Ovary (tissue), 9 donors: ENCODE data around the gene ST3GAL4. TPM values are rescaled to one million over a fixed set of nuclear protein-coding genes. Genes with fewer than 3 reads are reported as not detected.
"Not testable (repeated sequence)": the region's sequence is repeated elsewhere in the genome, so short reads cannot be mapped to it uniquely, and the experiment has no call there.

ENCODE experiments used
- DNase-seq, 5 donors: peaks; one replicate each; pipeline ENCODE4 v3.0.0-alpha.2; 2019 to 2020
- H3K27ac ChIP-seq, 2 donors: fragments of 200-600 bp; one replicate each; pipeline versions ENCODE4 v1.5.1 to v1.8.0; 2019 to 2022
- H3K27me3 ChIP-seq: fragments of 200-600 bp; one replicate; pipeline ENCODE4 v1.8.0; 2022
- H3K36me3 ChIP-seq: fragments of 200-600 bp; sonication (generic); one replicate; pipeline ENCODE4 v1.5.1; 2019
- H3K4me1 ChIP-seq: one replicate; pipeline ENCODE4 v1.8.1; 2013; ENCODE audit warnings: mild to moderate bottlenecking, moderate library complexity; ENCODE audit not compliant: insufficient read depth
- H3K4me3 ChIP-seq: fragments of 200-600 bp; sonication (generic); one replicate; pipeline ENCODE4 v1.5.1; 2017
- H3K9me3 ChIP-seq, 2 donors: fragments of 200-600 bp in 1 of 2; sonication (generic) in 1 of 2; one replicate each; pipeline versions ENCODE4 v1.5.1 to v1.8.1; 2013 to 2019; ENCODE audit warnings: mild to moderate bottlenecking in 1 of 2, moderate library complexity in 1 of 2
- EP300 ChIP-seq: sonication (generic); formaldehyde crosslinking; IDR thresholded peaks from one replicate; pipeline ENCODE4 v1.6.1; 2017; ENCODE audit warnings: antibody characterized with exemption
- POLR2A ChIP-seq: fragments of 450-650 bp; IDR thresholded peaks from one replicate; pipeline ENCODE4 v1.6.1; 2017; ENCODE audit warnings: antibody characterized with exemption, mild to moderate bottlenecking, moderate library complexity
- WGBS, 3 donors: extraction: QIAGEN DNeasy Blood & Tissue Kit in 1 of 3; methylation state at CpG; one replicate each; pipeline versions ENCODE4 v1.1.5 to v1.1.7; 2013 to 2017; 5-methylcytosine and 5-hydroxymethylcytosine counted together
- intact Hi-C, 4 donors: fragments of 100-400 bp; cut with DNase I; formaldehyde crosslinking; loops; one replicate each; pipeline versions ENCODE4 v1.11.0 to v1.15.1; 2022 to 2023
- polyA plus RNA-seq, 2 donors: library from polyadenylated mRNA; stranded (reverse); fragments of 200-250 nt in 1 of 2; fragments of 350-450 nt in 1 of 2; fragmentation: Illumina TruSeq in 1 of 2; extraction: RNeasy Lipid Tissue Mini Kit (QIAGEN cat#74804) in 1 of 2; gene quantifications; one replicate each; pipeline ENCODE4 v1.2.3, GENCODE V29; 2013 to 2014
- total RNA-seq, 7 donors: library from RNA; depleted of rRNA in 2 of 7; stranded (reverse); fragments of >200 nt in 2 of 7; fragmentation: NEBNext Ultra II Directional in 3 of 7; extraction: Animal tissue kit (Norgen Biotek cat#: 25700) in 3 of 7; gene quantifications; one replicate each; pipeline versions ENCODE4 v1.1.0 to v1.2.4, GENCODE V29; 2016 to 2023
- TF ChIP-seq, protein P1 (sequence below), 3 donors: fragments of 450-650 bp in 2 of 3; fragments of 200-600 bp in 1 of 3; IDR thresholded peaks; one replicate each; pipeline versions ENCODE4 v1.5.1 to v1.8.0; 2016 to 2022; ENCODE audit warnings: antibody characterized with exemption in 3 of 3, mild to moderate bottlenecking in 1 of 3
- donor health status: DM: no; HTN: no; CAD: no; lungs with moderate emphysema.
- donor health status: DM: no; HTN: no; CAD: no.
- donor health status: Bipolar disorder and iron deficiency.
- donor health status: DM: yes; HTN: yes; CAD: no.
- donor health status: DM: no; HTN: no; CAD: no.
- donor health status: DM: yes; HTN: yes; CAD: no.

Gene ST3GAL4
- total and polyA plus RNA-seq, 9 donors = 75.8 to 300 (median 120) TPM

DNA sequence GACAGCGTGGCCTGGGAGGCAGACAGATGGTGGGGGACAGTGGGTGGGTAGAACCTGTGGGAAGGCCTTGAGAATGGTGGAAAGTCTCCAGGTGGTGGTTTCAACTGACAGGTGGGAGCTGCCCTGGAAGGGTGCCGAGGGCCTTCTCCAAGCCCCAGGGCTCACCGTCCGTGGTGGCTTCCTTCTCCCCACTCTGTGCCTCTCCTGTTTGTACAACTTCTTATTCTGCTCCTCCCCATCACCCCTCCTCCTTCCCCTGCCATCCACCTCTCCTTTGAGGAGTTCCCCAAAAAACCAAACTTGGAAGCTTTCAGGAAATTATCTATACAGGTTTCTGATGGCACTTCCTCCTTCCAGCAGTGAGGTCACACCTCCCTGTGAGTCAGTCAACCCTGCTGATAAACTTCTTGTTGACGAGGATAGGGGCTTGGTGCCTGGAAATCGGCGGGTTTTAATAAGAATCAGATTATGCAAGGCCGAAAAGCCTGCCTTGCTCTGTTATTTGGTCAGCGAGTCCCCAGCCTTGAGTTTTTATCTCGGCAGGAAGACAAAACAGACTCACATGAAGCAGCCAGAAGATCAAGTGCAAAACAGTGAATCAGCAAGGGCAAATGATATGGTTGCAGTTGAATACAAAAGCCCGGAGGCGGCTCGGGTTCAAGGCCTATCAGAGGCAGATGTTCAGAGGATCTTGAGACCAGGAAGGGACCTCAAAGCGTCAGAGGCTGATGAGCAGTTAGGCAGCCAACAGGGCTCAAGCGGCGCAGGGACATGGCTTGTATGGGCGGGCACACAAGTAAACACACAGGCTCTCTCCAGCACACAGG is 9.5 kb upstream of the ST3GAL4 start:
- Histone ChIP-seq H3K36me3 (no peaks in the 10 kb centered on the region), H3K27ac (peak overlapping the region; percentile 43 to 81), H3K4me3 (no peak overlapping the region), H3K4me1 (peaks cover 42% of the 10 kb centered on the region), H3K27me3 (no peaks in the 10 kb centered on the region), H3K9me3 (no peaks in the 10 kb centered on the region)
- intact Hi-C loops = no loop called here
- peak; percentile 80 to 88 (median 82) for DNase-seq
- TF ChIP-seq, protein P1, sequence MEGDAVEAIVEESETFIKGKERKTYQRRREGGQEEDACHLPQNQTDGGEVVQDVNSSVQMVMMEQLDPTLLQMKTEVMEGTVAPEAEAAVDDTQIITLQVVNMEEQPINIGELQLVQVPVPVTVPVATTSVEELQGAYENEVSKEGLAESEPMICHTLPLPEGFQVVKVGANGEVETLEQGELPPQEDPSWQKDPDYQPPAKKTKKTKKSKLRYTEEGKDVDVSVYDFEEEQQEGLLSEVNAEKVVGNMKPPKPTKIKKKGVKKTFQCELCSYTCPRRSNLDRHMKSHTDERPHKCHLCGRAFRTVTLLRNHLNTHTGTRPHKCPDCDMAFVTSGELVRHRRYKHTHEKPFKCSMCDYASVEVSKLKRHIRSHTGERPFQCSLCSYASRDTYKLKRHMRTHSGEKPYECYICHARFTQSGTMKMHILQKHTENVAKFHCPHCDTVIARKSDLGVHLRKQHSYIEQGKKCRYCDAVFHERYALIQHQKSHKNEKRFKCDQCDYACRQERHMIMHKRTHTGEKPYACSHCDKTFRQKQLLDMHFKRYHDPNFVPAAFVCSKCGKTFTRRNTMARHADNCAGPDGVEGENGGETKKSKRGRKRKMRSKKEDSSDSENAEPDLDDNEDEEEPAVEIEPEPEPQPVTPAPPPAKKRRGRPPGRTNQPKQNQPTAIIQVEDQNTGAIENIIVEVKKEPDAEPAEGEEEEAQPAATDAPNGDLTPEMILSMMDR (IDR thresholded peaks at IDR 0.05) = no peak
- peak; percentile 37 for TF ChIP-seq POLR2A
- WGBS, 3 donors = 9 to 22% (median 13%) methylated on average over 17 of the region's 17 CpGs

DNA sequence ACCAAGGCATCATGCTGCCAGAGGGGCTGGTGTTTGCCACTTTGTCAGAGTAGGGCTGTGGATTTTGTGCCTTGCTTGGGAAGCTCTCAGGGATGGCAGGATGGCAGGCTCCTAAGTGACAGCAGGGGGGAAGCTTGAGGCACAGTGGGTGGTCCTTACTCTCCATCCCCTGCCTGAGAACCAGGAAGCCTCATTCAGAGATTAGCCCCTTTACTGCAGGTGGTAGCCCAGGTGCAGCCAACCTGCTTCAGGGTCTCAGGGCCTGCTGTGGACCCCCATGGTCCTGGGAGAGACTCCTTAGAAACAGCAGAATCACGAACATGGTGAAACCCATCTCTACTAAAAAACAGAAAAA is 8.9 kb upstream of the ST3GAL4 start:
- TF ChIP-seq EP300 (no peak), POLR2A (no peak)
- TF ChIP-seq, protein P1 (IDR thresholded peaks at IDR 0.05) = no peak
- Histone ChIP-seq H3K9me3 (no peaks in the 10 kb centered on the region), H3K4me1 (peaks cover 45% of the 10 kb centered on the region), H3K27me3 (no peaks in the 10 kb centered on the region), H3K27ac (peak overlapping the region; percentile 43 to 81), H3K4me3 (no peak overlapping the region), H3K36me3 (no peaks in the 10 kb centered on the region)
- WGBS, 3 donors = 59 to 76% (median 68%) methylated on average over 1 of the region's 1 CpG
- DNase-seq = no peak
- intact Hi-C loops = no loop called here

DNA sequence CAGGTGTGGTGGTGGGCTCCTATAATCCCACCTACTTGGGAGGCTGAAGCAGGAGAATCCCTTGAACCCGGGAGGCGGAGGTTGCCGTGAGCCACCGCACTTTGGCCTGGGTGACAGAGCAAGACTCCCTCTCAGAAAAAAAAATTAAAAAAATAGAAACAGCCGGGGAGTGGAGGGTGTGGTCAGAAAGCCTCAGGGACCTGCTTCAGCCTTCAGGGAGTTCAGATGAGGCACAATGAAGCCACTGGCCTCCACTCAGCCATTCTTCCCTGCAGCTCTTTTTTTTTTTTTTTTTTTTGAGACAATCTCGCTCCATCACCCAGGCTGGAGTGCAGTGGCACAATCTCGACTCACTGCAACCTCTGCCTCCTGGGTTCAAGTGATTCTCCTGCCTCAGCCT is 8.5 kb upstream of the ST3GAL4 start:
- peaks cover 48% of the 10 kb centered on the region for H3K4me1 ChIP-seq
- H3K9me3 ChIP-seq, H3K27me3 ChIP-seq, H3K36me3 ChIP-seq, H3K4me3 ChIP-seq, intact Hi-C loops: not testable (repeated sequence)
- 57 to 64% (median 59%) methylated on average over 7 of the region's 7 CpGs for WGBS, 3 donors
- peak in 2 of 5 donors; percentile 32 to 46 for DNase-seq
- peak overlapping the region; percentile 43 to 81 for H3K27ac ChIP-seq

DNA sequence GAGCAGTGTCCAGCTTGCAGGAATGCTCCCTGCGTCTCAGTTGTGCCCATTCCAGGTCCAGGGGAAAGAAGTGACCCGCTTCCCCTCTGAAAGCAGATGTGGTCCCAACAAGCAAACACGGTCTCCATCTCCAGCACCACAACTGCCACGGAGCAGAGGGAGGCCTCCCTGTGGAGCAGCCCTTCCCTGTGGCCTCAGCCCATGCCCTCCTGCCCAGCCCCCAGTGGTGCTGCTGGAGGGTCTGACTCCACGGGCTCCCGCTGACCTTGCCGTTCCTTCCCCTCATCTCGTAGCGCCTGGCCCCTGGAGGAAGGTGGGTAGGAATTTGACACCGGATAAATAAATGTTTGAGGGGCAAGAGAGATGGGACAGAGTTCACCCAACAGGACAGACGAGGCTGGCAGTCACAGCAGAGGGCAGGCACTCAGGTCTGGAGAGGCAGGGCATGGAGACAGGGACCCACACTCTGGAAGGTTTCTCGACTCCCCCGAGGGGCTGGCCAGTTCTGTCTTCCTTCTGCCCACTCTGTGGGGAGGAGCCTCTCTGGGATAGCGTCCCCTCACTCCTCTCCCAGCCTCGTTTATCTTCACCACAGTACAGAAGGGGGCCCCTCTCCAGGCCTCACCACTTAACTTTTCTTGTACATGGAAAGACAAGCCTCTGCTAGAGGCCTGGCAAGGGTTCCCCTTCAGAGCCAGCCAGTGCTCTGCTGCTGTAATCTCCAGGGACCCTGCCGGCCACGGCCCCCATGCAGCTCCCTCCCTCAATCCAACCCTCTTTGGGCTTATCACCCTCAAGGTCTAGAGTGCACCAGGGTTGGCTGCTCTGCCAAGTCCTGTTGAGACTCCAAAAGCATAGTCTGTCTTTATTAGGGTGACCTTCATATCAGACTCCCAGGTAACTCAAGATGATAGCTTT is 7.5 kb upstream of the ST3GAL4 start:
- 39 to 48% (median 45%) methylated on average over 17 of the region's 17 CpGs for WGBS, 3 donors
- Histone ChIP-seq H3K4me1 (peaks cover 53% of the 10 kb centered on the region), H3K36me3 (no peaks in the 10 kb centered on the region), H3K27me3 (no peaks in the 10 kb centered on the region), H3K9me3 (no peaks in the 10 kb centered on the region), H3K4me3 (no peak overlapping the region), H3K27ac (peak overlapping the region; percentile 63 to 81)
- peak in 3 of 5 donors; percentile 42 to 66 (median 45) for DNase-seq
- TF ChIP-seq, protein P1 (IDR thresholded peaks at IDR 0.05) = no peak
- TF ChIP-seq POLR2A = no peak
- no peak for TF ChIP-seq EP300
- intact Hi-C loops = no loop called here
